Kidney (tissue), 14 donors: ENCODE results near the gene BTNL9. TPM values are rescaled to one million over a fixed set of nuclear protein-coding genes. Genes with fewer than 3 reads are reported as not detected.

Source experiments
- DNase-seq, 5 donors: peaks; one replicate each; pipeline ENCODE4 v3.0.0-alpha.2; 2013 to 2020
- FAIRE-seq: peaks from 2 replicates; lab custom pipeline; 2012; peaks lifted over from hg19 to GRCh38; lab: Jason Lieb, UNC
- H3K27ac ChIP-seq, 2 donors: one replicate each; pipeline ENCODE4 v1.7.0; 2013; ENCODE audit warnings: low read depth in 2 of 2, low read length in 2 of 2, inconsistent platforms in 1 of 2
- H3K27me3 ChIP-seq: one replicate; pipeline ENCODE4 v1.7.1; 2013; ENCODE audit warnings: low read length, inconsistent platforms; ENCODE audit not compliant: control insufficient read depth, insufficient read depth
- H3K36me3 ChIP-seq, 3 donors: one replicate each; pipeline versions ENCODE4 v1.7.0 to v1.7.1; 2013; ENCODE audit warnings: low read length in 3 of 3, control low read depth in 1 of 3, inconsistent platforms in 1 of 3; ENCODE audit not compliant: insufficient read depth in 3 of 3, control insufficient read depth in 2 of 3
- H3K4me1 ChIP-seq, 3 donors: one replicate each; pipeline versions ENCODE4 v1.7.0 to v1.7.1; 2013; ENCODE audit warnings: low read length in 3 of 3, inconsistent platforms in 1 of 3, low read depth in 1 of 3; ENCODE audit not compliant: control insufficient read depth in 2 of 3, insufficient read depth in 2 of 3
- H3K4me3 ChIP-seq, 3 donors: one replicate each; pipeline versions ENCODE4 v1.7.0 to v1.8.1; 2013; ENCODE audit warnings: low read length in 3 of 3, control low read depth in 1 of 3, inconsistent platforms in 1 of 3
- H3K9ac ChIP-seq, 3 donors: one replicate each; pipeline versions ENCODE4 v1.7.0 to v1.7.1; 2013; ENCODE audit warnings: low read length in 3 of 3, control low read depth in 1 of 3, inconsistent platforms in 1 of 3
- H3K9me3 ChIP-seq, 3 donors: one replicate each; pipeline versions ENCODE4 v1.7.0 to v1.7.1; 2013; ENCODE audit warnings: low read length in 3 of 3, control low read depth in 1 of 3, inconsistent platforms in 1 of 3; ENCODE audit not compliant: control insufficient read depth in 2 of 3, insufficient read depth in 1 of 3
- intact Hi-C: fragments of 100-400 bp; cut with DNase I; formaldehyde crosslinking; loops from one replicate; pipeline ENCODE4 v1.11.1; 2022
- polyA plus RNA-seq: library from polyadenylated mRNA; stranded (reverse); fragments of 350-450 nt; fragmentation: Illumina TruSeq; extraction: RNeasy Lipid Tissue Mini Kit (QIAGEN cat#74804); gene quantifications from one replicate; pipeline ENCODE4 v1.2.3, GENCODE V29; 2014; ENCODE audit warnings: low read depth, low replicate concordance; ENCODE audit not compliant: insufficient read depth
- total RNA-seq: library from RNA; stranded (reverse); fragmentation: NEBNext Ultra II Directional; extraction: Animal tissue kit (Norgen Biotek cat#: 25700); gene quantifications from one replicate; pipeline ENCODE4 v1.2.1, GENCODE V29; 2021
- TF ChIP-seq, protein P1 (sequence below): IDR thresholded peaks from 3 replicates; pipeline ENCODE4 v1.5.1; 2012; ENCODE audit warnings: mild to moderate bottlenecking, moderate library complexity, borderline replicate concordance; ENCODE audit not compliant: insufficient read depth; ENCODE audit errors: extremely low read depth
- donor health status: control.
- donor health status: control.
- donor health status: control.
- donor health status: control.
- donor health status: control.
- donor health status: DM: yes; HTN: yes; CAD: no.
- donor health status: Normal renal cell carcinoma (clear cell type).

Gene BTNL9
- total and polyA plus RNA-seq, 2 donors from 2014 or later, result 8.6 to 11.9 TPM

DNA sequence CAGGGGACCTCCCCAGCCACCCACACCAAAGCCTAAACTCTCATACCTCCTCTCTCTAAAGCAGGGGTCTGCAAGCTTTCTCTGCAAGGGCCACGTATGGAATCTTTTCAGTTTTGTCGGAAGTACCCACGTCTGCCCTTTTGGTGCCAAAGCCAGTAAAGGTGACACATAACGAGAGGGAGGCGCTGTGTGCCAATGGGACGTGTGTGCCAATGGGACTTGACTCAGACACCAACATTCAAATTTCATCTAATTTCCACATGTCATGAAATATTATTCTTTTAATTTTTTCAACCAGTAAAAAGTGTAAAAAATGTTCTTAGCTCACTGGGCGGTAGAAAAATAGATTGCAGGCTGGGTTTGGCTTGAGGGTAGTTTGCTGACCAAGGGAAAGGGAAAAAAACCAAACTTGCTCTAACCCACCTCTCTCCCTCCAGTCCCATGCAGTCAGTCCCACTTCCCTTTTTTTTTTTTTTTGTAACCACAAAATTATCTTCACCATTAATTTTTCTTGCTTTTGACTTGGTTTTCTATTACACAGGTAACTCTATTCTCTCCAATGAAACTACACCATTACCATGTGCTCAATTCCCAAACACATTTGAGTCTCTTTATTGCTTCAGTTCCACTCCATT, 65.4 kb downstream of the BTNL9 start:
- Histone ChIP-seq H3K9me3 (no peaks in the 10 kb centered on the region), H3K27me3 (peaks cover 7% of the 10 kb centered on the region), H3K4me3 (no peak overlapping the region), H3K27ac (no peak overlapping the region), H3K4me1 (no peaks in the 10 kb centered on the region), H3K36me3 (no peaks in the 10 kb centered on the region), H3K9ac (no peak overlapping the region)
- peak in 2 of 5 donors; percentile 15 to 35 for DNase-seq
- no peak for FAIRE-seq
- intact Hi-C loops, result no loop called here
- TF ChIP-seq, protein P1, sequence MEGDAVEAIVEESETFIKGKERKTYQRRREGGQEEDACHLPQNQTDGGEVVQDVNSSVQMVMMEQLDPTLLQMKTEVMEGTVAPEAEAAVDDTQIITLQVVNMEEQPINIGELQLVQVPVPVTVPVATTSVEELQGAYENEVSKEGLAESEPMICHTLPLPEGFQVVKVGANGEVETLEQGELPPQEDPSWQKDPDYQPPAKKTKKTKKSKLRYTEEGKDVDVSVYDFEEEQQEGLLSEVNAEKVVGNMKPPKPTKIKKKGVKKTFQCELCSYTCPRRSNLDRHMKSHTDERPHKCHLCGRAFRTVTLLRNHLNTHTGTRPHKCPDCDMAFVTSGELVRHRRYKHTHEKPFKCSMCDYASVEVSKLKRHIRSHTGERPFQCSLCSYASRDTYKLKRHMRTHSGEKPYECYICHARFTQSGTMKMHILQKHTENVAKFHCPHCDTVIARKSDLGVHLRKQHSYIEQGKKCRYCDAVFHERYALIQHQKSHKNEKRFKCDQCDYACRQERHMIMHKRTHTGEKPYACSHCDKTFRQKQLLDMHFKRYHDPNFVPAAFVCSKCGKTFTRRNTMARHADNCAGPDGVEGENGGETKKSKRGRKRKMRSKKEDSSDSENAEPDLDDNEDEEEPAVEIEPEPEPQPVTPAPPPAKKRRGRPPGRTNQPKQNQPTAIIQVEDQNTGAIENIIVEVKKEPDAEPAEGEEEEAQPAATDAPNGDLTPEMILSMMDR, result no peak

DNA sequence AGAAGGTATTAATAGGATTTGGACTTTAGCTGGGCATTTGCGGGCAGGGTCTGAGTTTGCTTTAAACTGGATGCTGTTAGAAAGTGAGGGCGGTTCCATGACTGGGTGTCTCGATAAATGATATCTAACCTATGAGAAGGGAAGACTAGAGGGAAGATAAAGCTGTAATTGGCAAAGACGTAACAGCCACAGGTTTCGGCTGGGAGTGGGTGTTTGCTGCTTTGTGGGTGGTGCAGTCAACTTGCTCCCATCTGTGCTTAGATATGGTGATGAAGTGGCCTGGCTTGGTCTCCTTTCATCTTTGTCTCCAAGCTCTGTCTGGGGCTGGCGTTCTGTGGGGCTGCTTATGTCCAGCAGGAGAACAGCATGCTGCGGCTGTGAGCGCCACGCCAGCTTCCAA, 67.6 kb downstream of the BTNL9 start:
- H3K36me3 ChIP-seq, result no peaks in the 10 kb centered on the region
- no peak overlapping the region for H3K9ac ChIP-seq
- no peak overlapping the region for H3K27ac ChIP-seq
- DNase-seq (no peak), FAIRE-seq (no peak)
- H3K9me3 ChIP-seq, result no peaks in the 10 kb centered on the region
- H3K4me1 ChIP-seq, result no peaks in the 10 kb centered on the region
- H3K27me3 ChIP-seq, result peaks cover 7% of the 10 kb centered on the region
- no peak overlapping the region for H3K4me3 ChIP-seq
- intact Hi-C loops, result no loop called here
- TF ChIP-seq, protein P1, result no peak

DNA sequence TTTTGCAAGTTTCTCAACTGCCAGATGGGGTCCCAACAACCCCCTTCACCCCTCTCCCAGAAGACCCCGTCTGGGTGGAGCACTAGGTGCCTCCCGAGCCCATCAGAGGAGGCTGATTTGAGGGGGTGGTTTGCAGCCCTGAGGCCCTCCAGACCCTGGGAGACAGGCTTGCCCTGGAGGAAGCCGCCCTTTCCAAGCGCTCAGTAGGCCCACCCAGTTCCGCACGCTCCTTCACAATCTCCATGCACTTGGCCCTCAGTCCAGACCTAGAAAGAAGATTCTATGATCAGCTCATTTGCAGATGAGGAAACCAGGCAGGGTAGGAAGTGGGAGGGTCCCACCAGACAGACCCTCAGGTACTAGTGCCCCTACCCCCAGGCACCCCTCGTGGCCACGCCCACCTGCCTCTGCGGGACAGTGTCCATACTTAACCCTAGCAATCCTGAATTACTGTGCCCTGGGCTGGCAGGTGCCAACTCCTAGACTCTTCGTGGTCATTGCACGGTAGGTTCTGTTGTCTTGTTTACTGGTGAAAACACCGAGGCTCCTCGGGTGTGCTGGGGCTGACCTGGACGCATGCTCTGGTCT, 68.6 kb downstream of the BTNL9 start:
- H3K27ac ChIP-seq, result no peak overlapping the region
- DNase-seq (no peak), FAIRE-seq (no peak)
- no peaks in the 10 kb centered on the region for H3K36me3 ChIP-seq
- intact Hi-C loops, result no loop called here
- TF ChIP-seq, protein P1, result no peak
- peaks cover 8% of the 10 kb centered on the region for H3K27me3 ChIP-seq
- H3K4me3 ChIP-seq, result no peak overlapping the region
- no peaks in the 10 kb centered on the region for H3K4me1 ChIP-seq
- H3K9ac ChIP-seq, result no peak overlapping the region
- H3K9me3 ChIP-seq, result no peaks in the 10 kb centered on the region
